A172 (cell line): ENCODE measurements around the gene CCDC85C. TPM values are rescaled to one million over a fixed set of nuclear protein-coding genes. Genes with fewer than 3 reads are reported as not detected.
A peak's percentile ranks its signal among the peaks of the same experiment; 100 is the strongest.

Source experiments
- DNase-seq: peaks from one replicate; pipeline ENCODE4 v3.0.0-alpha.2; 2015; ENCODE audit warnings: low spot score
- total RNA-seq: library from RNA; depleted of rRNA; stranded (reverse); fragments of >200 nt; shearing (Covaris generic); gene quantifications from 2 replicates; pipeline ENCODE4 v1.2.3, GENCODE V29; 2014

CCDC85C gene
- total RNA-seq, 1 experiment from 2014 or later, result 84.9 TPM

DNA sequence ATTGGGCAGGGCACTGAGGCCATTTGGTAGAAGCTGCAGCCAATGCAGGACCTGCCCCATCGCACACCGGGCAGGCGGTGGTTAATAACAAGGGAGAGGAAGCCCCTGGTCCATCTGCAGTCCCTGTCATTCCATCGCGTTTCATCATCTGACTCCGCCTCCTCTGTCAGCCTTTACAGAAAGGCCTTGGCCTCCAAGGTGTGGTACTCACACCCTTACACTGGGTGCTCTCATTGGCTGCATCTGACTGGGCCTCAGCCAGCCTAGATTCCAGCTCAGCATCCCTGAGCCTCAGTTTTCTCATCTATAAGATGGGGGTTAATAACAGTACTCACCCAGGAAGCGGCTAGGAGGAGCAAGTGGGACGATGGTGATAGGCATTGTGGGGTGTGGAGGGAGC, 26.2 kb upstream of the CCDC85C start:
- DNase-seq, result no peak

DNA sequence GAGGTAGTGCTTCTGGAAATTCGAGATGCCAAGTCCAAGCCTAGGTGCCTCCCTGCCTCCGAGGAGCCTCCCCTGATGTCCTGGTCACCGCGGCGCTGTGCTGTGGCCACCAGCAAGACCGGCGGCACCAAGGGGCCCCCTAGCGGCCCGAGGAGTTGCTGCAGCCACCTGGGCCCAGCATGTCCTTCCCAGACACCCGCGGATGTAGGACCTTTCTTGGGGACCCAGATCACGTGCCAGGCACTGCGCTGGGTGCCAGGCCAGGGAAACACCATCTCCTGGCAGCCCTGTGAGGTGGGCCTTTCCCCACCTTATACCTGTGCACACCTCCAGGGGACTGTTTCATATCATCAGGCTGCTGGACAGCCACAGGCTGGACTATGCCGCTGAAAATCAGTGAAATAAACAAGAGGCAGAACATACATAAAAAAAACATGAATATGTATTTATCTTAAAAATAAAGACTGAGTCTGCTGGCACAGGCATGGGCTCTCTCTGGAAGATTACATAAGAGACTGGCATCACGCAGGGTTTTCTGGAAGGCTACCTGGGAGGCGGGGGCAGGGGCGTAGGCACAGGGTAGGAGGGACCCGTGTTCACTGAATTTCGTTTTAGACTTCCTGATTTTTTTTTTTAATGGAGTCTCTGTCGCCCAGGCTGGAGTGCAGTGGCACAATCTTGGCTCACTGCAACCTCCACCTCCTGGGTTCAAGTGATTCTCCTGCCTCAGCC, 25.0 kb upstream of the CCDC85C start:
- peak; percentile 49 for DNase-seq

DNA sequence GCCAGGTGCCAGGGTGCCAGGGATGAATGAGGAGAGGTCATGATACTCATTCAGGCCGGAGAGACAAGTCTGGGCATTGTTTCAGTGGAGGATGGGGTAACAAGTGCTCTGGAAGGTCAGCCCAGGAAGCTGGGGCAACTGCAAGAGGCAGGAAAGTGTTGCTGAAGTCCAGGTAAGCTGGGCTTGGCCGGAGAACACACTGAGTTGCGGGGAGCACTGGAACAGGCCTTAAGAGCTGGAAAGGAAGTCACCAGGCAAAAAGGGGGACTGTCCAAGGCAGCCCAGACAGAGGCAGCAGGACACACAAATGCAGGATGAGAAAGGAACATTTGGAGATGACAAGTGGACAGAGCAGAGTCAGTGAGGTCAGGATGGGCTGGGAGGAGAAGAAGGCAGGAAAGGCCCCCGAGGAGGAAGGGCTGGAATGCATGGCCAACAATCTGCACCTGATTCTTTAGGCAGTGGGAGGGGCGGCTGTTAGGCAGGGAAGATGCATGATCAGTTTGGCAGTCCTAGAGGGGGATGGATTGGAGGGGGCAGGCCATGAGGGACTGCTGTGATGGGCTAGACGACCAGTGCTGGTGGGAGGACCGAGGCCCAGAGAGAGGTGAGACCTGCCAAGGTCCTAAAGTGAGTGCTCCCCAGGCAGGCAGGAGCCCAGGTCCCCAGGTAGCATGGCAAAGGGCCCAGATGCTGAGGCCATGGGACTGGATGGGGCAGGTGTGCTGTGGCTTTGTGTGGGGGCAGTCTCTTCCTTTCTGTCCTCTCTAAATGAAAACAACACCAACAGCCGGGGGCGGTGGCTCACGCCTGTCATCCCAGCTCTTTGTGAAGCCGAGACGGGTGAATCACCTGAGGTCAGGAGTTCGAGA, 23.7 kb upstream of the CCDC85C start:
- DNase-seq, result no peak

DNA sequence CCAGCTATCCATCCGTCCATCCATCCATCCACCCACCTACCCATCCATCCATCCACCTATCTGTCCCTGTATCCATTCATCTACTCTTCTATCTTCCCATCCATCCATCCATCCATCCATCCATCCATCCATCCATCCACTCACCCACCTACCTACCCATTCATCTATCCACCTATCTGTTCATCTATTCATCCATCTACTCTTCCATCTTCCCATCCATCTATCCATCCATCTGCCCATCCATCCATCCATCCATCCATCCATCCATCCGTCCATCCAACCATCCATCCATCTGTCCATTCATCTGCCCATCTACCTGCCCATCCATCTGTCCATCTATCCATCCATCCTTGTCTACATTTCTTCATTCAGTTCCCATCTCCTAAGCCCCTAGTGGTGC, 23.1 kb upstream of the CCDC85C start:
- DNase-seq, result no peak

DNA sequence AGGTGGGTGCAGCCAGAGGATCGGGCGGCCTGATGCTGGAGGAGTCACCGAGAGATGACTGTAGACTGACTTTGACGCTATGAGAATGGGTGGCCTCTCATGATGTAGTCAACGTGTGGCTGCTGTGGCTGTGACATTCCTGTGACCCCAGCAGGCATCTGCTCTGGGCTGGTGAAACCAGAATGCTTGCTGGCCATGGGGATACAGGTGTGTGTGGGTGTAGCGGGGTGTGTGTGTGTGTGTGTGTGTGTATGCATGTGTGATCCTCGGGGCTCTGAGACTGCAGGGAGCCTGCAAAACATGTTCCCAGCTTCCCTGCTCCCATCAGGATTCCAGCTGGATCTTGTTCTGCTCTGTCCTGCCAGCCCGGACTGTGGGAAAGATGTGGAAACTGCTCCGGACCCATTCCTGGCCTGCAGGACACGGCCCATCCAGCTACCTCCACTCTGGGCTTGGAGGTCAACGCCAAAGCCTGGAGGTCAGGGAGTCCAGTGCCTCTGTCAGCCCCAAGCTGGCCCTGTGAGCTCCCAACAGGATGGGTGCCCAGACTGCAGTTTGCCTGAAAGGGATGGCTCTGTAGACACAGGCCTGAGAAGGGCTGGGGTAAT, 22.1 kb upstream of the CCDC85C start:
- no peak for DNase-seq

DNA sequence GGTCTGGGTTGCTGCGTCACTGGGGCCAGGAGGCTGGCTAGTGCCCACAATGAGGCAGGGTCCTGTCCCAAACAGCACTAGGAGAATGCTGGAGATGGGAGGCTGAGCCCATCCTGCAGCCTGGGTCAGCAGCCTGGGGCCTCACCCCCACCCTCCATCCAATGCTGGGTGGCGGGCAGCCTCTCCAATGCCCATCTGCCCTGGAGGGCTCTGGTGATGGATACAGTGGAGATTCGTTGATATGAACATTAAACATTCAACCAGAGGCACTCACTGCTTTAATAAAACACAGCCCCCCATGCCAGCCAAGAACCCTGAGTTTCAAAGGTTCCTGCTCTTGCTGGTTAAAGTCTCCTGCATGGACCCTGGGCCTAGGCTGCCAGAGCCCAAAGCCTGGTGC, 21.5 kb upstream of the CCDC85C start:
- no peak for DNase-seq

DNA sequence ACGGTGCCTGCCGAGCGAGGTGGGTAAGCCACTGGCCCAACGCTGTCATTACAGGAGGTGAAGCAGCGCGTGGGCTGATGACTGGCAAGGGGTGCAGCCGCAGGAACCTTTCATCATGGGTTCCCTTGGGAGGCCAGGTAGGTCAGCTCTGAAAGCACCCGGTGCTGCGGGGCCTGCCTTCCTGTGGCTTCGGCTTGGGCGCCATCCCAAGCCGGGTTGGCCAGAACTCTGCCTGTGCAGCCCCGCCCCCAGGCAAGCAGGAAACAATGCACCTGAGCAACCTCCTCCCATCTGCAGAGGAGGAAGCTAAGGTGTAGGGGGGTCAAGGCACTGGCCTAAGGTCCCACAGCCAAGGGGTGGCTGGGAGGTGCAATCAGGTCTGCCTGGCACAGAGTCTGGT, 21.0 kb upstream of the CCDC85C start:
- DNase-seq, result no peak

DNA sequence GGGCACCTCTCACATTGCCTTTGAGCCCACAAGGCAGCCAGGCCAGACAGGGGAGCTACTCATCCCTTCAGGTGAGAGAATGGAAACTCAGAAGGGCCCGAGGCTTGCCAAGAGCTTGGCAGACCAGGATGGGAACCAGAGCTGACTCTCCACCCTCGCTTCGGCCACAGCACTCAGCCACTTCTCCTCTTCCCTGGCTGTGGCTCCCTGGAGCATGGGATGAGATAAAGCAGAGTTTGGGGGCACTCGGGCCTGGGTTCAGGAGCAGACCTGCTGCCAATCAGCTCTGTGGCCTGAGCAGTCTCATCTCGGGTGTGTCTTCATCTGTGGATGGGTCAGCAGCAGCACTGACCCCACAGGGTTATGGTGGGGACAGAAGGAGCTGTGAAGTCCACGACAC, 20.0 kb upstream of the CCDC85C start:
- DNase-seq, result no peak

DNA sequence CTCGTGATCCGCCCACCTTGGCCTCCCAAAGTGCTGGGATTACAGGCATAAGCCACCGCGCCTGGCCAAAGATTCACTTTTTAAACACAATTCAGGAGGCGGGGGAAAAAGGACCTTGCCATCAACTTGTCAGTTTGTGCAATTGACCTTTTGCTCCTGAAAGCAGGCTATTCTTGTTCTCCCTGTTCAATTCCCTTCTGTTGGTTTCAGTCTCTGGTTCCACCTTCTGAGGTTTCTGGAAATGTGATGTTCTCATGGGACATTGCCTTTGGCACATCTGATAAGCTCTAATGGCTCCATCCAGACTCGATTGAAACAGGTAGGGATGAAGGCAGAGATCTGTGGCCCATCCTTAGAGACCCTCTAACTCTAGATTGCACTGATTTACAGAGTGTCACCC, 17.9 kb upstream of the CCDC85C start:
- DNase-seq, result no peak

DNA sequence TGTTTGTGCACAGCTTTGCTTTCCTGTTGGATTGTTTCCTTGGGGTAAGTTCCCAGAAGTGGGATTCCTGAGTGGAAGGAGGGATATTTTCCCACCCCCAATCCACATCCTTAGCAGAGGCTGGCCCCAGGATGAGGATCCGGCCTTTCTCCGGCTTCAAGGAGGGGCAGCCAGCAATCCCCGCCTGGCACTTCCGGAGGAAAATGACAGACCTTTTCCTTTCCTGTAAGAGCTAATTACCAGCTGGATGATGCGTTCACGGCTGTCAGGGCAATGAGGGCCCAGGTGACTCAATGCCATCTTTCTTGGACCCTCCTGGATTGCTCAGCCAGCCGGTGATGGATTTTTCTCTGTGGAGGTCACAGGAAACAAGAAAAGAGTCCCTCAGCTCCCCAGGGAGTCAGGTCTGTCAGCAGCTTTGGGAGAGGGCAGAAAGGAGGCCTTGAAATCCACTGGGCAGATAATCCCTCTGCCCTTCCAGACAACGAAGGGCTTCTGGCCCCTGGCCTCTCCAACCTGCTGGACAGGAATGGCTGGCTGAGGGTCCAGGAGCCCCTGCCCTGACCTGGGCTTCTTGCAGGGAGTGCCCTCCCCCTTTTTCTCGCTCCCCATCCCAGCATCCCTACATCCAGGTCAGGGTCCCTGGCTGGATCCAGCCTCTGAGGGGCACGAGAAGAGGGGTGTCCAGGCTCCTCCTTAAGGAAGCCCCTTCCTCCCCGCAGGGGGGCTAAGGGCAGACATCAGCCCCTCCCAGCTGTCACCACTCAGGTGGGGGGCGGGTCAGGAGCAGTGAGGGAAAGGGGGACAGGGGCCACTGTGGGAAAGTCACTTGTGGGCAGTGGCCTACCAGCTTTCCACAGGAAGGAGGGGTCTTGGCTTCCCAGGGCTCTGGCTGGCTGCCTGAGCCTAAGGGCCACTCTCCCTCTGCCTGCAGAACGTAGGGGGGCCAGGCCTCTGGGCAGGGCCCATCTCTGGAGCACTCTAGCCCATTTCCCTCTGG, 16.1 kb upstream of the CCDC85C start:
- DNase-seq, result peak; percentile 82

DNA sequence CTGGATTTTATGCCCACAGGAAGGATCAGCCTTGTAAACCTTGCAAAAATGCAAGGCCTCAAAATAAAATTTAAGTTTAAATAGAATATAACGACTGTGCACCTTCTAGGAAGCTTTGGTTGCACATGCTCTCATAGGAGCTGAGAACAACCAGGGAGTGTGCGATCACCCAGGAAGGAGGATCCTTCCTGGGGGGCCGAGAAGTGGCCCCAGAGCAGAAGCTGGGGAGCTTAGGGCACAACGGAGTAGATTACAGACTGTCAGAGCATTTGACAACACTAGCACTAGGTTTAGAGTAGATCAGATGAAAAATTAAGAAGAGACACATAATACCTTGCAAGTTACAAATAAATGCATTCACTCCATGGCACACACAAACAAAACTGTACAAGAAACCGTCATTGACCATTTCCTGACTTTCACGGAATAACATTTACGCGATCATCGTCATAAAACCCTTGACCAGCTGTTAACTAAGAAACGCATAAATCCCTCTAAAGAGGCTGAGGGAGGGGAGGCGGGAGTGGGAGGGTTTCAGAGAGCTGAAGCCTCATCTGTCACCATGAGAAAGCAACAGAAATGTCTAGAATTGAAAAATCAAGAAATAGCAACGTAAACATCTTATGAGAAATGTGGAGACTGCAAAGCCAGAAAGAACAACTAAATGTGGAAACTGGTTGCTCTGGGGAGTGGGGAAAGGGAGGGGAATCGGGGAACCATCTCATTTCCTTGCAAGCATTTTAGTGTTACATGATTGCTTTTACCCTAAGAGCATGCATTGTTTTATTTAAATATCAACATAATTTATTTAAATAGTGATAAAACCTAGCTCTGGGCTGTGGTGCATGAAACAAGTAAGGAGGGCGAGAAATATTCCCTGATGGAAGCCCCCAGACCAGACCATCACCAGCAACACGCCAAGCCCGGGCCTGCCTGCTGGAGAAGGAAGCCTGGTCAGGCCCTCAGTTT, 13.1 kb upstream of the CCDC85C start:
- DNase-seq, result no peak

DNA sequence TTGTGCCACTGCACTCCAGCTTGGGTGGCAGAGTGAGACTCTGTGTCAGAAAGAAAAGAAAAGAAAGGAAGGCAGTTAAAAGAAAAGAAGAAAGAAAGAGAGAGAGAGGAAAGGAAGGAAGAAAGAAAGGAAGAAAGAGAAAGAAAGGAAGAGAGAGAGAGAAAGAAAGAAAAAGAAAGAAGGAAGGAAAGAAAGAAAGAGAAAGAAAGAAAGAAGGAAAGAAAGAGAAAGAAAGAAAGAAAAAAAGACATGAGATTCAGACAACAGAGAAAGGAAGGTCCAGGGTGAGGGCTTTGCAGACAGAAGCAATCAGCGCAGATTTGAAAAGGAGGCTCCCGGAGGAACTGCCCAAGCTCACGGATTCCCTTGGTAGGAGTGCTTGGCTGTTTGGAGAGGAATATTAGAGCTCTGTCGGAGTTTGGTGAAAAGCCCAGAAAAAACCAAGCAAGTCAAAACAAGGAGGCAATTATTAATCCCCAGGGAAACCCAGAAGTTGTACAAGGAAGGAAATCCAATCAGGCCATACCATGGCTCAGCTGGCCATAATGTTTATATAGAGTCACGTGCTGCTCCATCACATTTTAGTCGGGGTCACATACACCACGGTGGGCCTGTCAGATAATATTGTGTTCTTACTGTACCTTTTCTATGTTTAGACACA, 11.6 kb upstream of the CCDC85C start:
- no peak for DNase-seq

DNA sequence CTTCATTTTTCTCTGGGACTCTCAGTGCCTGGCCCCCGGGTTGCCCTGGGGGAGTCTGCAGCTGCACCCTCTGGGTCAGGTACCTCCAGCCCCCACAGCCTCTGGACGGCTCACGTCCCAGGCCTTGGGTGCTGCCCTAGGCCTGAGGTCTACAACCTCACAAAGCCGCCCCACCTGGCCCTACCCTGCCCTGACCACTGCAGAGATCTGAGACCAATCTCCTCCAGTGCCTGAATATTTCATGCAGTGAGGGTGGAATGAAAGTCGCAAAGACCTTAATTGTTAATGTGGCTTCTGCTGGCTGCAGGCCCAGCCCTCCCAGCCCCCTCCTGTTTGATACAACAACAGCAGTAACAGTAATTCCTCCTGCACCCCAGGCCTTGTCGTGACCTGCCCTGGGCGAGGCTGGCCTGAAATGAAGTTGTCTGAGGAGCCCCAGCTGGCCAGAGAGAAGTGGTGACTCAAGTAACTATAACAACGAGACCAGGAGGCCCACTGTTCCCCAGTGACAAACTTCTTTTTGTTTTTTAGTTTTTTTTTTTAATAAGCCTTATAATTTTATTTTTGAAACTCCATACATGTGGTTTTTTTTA, 8.8 kb upstream of the CCDC85C start:
- no peak for DNase-seq

DNA sequence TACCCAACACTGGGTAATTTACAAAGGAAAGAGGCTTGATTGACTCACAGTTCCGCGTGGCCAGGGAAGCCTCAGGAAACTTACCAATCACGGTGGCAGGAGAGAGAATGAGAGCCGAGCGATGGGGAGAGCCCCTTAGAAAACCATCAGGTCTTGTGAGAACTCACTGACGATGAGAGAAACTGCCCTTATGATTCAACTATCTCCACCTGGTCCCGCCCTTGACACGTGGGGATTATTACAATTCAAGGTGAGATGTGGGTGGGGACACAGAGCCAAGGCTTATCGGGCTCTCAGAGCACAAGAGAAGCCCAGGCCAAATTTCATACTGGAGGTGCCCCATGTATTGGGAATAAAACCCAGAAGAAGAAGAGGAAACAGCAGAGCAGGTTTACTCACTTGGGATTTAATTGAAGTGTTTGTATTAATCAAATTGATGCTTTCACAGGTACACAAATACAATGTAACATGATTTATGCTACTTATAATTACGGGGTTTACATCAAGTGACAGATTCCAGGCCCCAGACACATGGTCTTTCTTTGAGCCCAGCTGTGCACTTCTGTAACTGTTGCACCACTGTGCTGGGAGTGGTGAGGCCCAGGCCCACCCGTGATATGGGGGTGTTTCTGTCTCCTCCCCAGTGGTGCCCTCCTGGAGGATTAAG, 8.2 kb upstream of the CCDC85C start:
- DNase-seq, result no peak

DNA sequence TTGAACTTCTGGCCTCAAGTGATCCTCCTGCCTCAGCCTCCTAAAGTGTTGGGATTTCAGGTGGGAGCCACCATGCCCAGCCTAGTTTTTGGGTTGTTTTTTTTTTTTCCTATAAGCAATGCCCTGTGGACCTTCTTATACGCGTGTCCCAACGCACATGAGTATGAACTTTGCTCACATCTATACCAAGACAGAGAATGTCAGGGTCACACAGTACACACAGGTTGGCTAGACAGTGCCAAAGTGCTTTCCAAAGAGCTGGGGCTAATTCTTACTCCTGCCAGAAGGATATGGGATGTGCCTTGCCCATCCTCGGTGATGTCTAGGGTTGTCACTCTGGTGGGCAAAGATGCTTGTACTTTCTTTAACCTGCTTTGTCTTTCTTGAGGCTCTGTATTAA, 7.6 kb upstream of the CCDC85C start:
- no peak for DNase-seq

DNA sequence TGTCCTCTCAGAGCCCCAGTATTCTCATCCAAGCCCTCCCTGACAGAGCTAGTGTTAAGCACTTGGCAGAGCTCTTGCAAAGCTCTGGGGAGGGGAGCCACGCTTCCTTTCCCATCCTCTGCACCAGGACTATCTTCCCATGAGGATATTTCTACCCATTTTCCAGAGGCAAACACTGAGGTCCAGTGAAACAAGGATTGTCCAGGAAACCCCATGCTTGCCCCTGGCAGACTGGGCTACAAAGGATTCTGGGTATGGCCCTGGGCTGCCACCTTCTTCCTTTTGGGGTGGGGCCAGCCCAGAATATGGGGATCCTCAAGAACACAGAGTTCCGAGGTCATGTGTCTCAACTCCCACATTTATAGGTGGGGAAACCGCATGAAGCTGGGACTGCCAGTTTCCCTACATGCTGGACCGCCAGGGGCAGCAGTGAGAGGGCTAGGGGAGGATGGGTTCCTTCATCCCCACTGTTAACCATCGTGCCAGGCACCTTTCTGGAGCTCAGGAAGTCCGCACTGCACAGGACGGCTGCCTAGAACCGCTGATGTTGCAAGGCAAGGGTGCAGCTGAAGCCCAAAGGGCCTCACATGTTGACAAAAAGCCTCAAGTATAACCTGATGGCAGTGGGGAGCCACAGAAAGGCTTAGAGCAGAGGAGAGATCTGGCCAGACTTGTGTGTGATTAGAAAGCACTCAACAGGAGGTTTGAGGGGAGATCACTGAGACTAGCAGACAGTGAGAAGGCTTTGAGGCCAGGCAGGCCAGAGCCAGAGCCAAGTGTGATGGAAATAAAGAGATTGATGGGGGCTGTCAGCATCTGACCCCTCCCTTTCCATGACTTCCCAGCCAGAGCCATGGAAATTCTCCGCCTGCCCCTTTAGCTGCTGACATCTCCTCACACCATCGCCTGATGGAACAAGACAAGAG, 5.5 kb upstream of the CCDC85C start:
- no peak for DNase-seq

DNA sequence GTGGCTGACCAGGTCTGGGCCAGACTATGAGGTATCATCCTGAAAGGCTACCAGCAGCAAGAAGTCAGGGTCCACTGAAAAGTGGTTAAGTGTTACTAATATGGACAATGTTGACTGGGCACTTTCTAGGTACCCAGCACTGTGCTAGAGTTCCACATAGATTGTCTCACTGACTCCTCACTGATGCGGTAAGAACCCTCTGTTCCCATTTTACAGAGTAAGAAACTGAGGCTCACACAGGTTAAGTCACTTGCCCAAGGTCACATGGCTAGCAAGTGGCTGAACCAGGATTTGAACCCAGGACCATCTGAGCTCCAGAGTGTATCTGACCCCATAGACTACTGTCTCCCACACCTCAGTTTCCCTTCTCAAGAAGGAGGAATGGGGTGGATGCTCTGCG, 4.6 kb upstream of the CCDC85C start:
- no peak for DNase-seq

DNA sequence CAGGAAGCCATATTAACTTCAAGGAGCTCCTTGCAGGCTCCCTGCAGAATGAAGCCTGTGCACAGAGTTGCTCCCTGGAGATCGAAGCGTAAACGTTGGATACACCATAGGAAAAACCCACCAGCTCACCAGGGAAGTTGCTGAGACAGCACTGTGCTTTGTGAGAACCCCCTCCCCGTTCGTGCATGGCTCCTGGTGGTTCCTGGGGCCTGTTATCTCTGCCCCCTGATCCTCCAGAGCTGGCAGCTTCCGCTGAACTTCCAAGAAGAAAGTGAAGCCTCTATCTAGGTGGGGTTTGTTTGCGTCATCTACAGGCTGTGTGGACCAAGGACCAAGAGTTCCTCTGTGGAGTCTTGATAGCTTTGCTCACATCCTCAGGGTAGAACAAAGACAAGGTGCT, 2.4 kb upstream of the CCDC85C start:
- DNase-seq, result no peak
